HuH-7.5 (cell line): ENCODE measurements around the gene EPS15.
"Not testable (repeated sequence)": the region's sequence is repeated elsewhere in the genome, so short reads cannot be mapped to it uniquely, and the experiment has no call there.

Source experiments
- DNase-seq: peaks from one replicate; pipeline ENCODE4 v3.0.0; 2011; ENCODE audit warnings: low spot score

EPS15 gene

DNA sequence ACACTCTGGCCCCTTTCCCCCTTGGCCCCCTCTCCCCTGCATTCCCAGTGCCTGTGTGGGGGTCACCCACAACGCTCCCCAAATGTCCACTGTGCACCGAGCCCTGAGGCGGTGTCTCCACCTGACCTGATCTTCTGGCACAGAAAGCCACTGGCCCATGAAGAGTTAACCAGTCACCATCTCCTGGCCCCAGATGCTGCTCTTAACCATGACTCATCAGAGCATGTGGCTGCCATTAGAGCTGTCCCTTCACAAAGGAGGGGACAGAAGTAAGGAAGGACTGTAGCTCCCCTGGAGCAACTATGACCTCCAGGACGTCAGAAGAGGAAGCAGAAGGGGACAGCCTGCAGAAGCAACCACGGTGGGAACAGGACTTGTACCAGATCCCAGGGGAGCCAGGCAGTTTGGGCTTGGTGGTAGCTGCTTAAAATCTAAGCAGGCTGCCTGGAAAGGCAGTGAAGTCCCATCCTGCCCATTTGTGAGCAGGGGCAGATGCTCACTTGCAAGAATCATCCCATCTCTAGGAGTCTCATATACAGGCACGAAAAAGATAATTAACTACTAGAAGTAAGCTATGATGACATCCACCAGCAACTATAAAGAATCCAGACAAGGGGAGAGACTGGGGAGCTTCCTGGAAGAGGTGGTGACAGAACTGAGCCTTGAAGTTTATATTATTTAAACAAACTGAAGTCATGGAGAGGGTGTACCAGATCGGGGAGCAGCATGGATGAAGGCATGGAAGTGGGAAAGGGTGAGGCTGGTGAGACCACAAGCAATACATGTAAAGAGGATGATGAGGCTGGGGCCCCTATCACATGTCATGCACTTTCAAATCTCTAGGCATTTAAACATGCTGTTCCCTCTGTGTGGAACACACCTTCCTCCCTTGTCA is 187.6 kb downstream of the EPS15 start:
- DNase-seq, result peak; percentile 86

DNA sequence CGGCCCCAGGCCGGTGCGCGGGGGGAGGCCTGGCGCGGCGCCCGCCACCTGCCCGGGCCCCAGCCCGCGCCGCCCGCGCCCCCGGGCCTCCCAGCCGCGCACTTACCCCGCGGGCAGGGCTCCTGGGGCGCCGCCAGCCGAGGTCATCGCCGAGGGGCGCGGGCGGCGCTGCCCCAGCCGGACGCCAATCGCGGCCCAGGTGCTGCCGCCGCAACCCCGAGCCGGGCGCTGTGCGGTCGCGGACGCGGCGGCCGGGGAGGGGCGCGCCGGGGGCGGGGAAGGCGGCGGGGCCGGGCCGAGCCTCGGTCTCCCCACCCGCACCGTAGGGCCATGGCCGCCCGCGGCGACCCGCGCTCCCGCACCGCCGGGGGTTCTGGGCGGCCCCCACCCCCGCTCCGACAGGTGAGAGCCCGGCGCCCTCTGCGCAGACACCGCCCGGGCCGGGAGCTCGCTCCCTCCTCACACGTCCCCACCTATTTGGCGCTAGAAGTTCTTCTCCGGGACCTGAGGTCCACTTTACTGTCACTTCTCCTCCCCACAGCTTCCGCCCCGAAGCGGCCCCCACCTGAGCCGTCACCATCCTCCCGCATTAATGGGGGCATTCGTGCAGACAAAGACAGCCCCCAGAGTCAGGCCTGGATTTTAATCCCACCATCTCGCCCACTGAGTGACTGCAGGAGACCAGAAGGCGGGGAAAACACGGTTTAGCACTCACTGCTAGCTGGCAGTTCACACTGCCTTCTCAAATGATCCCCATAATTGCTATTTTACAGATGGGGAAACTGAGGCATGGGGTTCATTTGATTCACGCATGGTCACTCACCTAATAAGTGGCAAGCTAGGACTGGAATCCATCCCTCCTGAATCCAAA is 188.5 kb downstream of the EPS15 start, which contains the start of gene TTC39A:
Gene TTC39A (minus strand): TSS at position 232 of the 871 bp plus-strand sequence. CDS start 85 bp downstream, at position 147.
- DNase-seq, result peak; percentile 38

DNA sequence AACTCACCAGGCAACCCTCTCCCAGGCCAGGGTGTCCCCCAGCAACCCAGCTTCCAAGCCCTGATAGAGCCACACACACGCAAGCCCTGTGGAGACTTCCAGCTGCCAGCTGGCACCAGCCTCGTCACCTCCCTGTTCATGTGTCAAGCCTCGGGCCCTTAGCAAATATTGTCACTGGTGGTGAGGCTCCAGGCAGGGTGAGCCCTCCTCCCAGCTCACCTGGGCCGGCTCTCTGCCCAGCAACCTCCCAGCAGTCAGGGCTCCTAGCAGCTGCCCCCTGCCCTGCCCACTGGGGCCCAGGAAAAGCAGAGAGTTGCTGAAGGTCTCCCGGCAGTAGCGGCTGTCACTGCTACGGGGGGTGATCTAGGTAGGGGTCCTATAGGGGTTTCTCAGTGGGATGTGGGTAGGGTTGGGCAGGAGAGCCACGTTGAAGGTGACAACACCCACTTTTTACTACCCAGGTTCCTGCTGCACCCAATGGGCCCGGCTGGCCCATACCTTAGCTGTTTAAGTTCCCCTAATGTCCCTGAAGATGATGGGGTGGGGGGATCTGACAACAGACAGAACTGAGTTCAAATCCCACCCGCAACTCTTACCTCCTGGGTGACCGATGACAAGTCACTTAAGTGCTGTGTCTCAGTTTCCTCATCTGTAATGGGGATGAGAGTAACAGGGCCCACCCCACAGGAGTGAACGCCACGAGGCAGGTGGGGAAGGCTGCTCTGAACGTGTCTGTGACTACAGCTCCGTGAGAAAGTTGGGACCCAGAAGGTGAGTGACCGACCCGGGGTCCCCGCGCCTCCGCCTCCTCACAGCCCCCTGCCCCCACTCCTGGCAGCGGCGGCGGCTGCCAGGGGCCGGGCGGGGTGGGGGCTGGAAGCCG is 189.4 kb downstream of the EPS15 start:
- peak; percentile 59 for DNase-seq

DNA sequence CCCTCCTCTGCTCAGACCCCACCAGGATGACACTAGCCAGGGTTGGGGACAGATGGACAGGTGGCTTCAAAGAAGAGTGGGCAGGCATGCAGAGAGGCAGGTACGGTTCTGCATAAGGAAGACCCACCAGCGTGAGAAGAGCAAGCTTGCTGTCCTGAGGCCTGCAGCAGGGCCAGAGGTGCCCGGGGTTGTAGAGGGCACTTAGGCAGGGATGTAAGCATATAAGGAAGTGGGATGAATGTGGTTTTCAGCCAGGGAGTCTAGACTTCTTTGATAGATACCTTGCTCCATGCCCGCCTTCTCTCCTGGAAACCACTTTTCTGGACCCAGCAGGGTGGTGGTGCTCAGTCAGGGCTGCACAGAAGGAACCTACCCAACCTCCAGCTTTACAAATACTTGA is 190.1 kb downstream of the EPS15 start:
- DNase-seq, result no peak

DNA sequence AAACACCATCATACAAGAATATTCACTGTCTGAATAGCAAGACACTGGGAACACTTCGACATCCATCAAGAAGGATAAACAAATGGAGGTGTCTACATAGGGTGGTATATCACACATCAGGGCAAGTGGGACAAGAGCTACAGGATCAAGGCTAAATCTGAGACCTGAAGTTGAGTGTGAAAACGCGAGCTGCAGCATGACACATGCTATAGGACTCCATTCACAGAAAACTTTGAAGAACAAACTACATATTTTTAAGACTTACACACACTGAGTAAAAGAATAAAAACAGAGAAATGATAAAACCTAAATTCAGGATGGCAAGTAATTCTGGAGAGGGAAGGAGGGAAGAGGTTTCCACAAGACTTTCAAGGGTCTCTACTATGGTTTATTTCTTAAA is 190.8 kb downstream of the EPS15 start:
- no peak for DNase-seq

DNA sequence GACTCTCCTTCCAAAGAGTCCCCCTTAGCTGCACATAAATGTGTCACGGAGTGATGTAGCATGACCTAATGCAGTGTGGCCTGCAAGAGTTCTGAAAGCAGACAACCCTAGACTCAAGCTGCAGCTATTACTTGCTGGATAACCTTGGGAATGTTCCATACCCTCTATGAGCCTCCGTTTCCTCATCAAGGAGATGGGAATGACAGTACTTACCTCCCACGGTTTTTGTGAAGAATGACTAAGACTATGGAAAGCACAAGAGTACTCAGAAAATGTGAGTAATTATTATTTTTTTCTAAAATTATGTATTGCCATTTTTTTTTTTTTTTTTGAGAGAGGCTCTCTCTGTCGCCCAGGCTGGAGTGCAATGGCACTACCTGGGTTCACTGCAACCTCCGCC is 191.7 kb downstream of the EPS15 start:
- DNase-seq, result no peak

DNA sequence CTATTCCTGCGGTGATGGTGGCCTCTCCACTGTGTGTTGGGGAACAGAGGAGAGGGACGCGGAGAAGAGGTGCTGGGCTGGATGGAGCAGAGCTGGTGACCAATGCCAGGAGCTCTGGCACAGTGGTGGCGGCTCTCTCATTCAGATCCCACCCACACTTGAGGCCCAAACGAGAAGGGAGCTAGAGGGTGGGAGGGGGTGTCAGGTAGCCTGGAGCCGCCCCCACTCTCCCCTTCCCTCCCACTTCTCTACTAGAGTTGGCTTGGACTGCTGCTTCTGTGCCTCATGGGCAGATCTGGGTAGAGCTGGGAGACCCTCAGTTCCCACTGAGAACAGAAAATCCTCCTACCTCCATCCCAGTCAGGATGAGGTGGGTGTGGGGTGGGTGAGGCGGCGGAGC is 192.2 kb downstream of the EPS15 start:
- DNase-seq, result no peak

DNA sequence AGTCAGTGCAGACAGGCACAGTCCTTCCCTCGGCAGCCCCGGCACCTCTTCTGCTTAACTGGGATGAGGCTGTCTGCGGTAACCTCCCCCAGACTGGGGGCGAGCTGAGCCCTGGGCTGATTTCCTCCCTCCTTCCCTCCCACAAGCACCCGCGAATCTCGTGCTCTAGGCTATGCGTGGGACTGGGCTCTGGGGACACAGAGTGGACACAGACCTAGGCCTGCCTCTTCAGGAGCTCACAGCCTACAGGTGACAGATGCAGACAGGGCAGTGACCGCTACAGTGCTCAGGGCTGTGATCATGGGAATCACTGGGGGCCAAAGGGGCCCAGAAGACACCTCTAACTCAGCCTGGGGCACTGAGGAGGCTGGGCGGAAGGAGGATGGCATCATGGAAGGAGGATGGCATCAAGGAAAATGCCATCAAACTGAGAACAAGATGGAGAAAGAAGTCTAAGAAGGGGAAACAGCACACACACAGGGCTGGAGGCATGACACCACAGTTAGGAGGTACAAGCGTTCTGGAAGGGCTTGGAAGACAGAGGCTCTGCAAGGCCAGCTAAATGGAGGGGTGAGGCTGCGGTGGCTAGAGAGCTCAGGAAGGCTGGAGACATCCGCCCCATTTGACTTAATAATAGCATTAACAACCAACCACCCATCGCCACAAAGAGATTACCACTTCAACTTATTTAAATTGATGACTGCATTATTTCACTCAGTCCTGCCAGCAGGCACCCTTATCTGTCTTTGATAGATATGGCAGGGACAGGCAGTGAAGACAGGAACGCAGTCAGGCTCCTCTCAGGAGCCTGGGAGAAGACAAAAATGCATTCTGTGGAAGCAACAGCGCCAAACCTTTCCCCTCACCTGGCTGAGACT is 192.9 kb downstream of the EPS15 start:
- DNase-seq, result no peak

DNA sequence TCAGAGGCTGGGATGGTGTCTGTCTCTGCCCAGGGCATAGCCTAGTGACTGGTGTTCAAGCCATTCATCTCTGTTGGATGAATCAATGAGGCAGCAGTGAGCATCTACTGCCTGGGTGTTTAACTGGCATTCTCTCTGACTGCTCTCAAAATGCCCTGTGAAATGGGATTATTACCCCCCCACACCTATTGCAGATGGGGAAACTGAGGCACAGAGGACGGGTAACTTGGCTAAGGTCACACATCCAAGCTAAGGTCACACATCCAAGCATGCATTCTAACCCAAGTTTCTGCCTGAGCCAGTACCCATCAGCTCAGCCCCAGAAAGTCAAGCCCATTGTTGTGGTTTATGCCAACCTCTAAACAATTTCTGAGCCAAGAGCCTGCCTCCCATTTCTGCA is 193.7 kb downstream of the EPS15 start:
- DNase-seq, result no peak

DNA sequence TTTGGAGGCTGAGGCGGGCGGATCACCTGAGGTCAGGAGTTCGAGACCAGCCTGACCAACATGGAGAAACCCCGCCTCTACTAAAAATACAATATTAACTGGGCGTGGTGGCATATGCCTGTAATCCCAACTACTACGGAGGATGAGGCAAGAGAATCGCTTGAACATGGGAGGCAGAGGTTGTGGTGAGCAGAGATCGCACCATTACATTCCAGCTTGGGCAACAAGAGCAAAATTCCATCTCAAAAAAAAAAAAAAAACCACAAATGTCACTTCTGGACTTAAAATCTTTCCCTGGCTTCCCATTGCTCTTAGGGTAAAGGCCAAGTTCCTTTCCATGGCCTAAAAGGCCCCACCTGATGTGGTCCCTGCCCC is 194.1 kb downstream of the EPS15 start:
- DNase-seq, result not testable (repeated sequence)

DNA sequence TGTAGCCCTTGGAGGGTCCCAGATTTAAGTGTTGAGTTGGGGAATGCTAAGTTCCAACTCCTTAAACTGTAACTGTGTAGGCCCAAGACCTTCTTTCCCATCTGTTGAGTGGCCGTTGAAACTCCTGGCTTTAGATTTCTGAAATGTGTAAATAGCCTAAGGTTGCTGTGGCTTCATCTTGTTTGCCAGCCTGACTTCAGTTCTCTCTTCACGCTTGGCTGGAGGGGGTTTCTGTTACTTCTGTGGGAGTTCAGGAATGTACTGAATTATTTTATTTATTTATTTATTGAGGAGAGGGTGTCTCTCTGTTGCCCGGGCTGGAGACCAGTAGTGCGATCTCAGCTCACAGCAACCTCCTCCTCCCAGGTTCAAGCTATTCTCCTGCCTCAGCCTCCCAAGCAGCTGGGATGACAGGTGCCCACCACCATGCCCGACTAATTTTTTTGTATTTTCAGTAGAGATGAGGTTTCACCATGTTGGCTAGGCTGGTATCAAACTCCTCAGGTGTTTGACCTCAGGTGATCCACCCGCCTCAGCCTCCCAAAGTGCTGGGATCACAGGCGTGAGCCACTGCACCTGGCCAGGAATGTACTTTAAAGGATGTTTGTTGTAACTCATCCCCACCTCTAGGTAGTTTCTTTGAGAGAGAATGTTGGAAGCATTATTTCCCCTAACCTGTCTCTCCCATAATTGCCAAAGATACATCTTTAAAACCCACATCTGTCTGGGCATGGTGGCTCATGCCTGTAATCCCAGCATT is 194.6 kb downstream of the EPS15 start:
- no peak for DNase-seq

DNA sequence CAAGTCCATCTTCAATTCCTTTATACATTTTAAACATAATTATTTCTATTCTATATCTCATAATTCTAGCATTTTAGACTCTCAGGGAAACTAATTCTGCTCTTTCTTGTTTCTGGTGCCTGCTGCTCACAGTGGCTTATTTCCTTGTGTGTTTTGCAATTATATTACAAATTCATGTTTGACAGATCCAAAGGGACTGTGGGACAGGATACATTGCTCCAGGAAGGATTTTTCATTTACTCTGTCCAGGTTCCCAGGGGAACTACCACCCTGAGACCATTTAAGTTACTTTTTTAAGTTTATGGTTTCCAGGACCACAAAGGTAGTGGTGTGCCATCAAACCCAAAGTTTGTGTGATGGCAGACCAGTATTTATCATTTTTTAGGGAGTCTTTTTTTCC is 195.3 kb downstream of the EPS15 start:
- DNase-seq, result no peak

DNA sequence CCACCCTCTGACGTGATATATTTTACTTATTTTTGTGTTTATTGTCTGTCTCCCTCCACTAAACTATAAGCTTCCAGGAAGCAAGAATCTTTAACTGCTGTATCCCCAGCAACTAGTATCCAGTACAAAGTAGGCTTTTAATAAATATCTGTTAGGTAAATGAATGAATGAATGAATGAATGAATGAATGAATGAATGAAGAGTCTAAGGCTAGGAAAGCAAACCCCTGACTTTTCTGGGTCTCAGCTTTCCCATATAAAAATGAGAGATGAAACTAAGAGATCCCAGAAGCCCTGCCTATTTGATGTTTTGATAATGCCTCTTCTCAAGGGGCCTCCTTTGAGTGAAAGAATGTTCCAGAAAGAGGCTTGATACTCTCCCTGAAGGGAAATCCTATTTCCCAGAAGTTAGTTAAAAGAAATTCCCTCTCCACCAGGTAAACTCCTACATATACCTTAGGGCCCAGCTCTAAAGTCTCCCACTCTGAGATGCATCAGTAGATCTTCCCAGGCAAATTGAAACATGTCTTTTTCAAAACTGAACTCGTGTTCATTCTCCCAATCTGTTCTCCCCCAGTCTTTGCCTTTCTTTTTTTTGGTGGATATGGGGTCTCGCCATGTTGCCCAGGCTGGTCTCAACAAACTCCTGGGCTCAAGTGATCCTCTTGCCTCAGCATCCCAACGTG is 196.5 kb downstream of the EPS15 start:
- no peak for DNase-seq

DNA sequence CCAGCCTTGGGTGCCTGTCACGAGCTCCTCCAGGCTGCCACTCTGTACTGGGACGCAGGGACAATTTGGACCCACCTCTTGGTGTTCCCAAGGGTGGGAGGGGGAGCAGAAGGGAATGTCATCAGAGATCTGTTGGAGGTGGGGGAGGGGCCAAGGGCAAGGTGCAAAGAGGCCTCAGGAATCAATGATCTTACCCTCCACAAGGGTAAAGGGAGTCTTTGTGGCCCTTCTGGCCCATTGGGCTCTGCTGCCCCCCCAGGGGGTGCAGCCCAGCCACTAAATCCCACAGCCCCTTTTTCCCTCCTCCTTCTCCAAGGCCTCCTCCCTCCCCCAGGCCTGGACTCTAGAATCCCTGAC is 197.2 kb downstream of the EPS15 start:
- no peak for DNase-seq

DNA sequence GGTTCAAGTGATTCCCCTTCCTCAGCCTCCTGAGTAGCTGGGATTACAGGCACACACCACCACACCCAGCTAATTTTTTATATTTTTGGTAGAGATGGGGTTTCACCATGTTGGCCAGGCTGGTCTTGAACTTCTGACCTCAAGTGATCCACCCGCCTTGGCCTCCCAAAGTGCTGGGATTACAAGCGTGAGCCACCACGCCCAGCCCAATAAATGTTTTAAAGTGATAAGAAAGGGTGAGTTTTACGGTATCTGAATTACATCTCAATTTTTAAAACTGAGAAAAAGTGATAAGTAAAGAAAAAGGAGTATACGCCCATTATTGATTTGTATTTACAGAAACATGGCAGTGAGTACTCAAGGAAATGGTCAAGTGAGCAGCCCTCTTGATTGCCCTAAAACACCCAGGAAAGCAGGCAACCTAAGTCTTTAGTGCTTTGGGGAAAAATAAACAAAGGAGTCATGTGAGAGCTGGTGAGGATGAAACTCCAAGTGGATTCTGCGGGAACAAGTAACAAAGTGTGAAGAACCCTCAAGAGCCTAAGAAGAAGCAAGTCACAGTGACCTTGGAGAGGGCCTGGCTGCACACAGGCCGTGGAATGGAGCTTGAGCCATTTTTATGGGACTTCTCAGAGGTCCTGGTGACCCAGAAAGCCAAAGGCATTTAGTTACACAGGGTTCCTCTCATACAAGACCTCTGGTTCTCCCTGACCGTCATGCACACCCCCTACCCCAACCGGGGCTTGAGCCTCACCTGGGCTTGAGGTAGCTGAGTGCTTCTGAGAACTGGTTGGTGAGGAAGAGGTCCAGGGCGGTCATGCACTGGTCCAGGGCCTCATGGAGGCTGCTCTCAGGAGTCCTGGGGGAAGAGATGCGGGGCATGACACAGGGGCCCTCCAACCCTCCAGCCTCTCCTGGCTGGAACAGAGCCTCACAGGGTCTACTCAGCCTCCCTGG is 197.8 kb downstream of the EPS15 start:
- no peak for DNase-seq

DNA sequence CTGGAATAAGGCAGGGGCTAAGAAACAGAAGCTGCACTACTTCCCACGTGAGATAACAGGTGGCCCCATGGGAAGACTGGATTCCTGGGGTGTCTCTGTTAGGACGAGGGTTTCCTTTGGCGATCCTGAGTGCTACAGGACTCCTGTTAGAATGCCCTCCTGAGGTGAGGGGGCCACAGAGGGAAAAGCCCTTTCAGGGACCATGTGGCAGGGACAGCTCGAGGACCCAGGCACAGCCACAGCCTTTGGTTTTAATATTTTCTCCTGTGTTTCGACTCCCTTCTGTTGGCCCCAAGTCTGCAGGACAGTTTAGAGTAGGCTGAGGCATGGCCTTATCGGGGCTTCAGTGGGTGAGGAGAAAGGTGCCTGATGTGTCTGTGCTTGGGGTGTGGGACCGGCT is 201.3 kb downstream of the EPS15 start:
- no peak for DNase-seq

DNA sequence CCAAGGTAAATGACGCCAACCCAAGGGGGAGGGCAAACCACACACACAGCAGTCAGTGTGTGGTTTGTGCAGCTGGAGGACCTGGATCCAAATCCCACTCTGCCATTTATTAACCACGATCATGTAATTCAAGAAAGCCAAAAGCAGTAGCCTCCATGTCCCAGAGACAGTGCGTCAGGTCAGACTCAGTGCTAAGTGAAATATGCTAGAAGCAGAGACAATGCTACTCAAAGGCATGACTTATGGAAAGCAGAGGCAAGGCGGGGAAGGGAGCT is 202.3 kb downstream of the EPS15 start:
- DNase-seq, result no peak

DNA sequence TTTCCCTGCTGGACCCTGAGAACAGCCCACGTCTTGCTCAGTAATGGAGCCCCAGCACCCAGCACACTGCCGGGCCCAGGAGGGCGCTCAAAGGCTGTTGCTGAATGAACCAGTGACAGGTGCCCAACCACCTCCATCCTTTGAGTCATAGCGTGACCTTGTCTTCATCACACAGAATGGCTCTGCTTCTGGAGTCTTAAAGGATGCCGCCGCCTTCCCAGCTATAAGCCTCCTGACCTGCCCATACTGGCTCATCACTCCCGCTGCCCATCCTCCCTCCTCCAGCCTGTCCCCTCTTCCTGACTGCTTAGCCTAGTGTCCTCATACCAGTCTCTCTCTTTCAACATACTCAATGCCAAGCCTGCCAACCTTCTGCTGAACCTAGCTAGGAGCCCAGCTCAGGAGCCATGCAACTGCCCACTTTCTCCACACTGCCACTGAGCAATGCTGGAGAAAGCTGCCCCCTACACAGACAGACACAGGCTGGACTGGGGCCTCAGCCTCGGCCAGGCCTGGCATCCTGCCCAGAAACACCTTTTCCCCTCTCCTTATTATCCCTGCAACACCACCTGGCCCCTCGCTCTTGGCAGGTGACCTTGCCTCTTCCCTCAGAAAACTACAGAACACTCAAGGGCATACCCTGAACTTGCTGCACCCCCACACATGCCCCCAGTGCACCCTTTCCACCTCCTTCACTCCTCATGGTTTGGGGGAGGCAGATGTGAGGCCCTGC is 202.8 kb downstream of the EPS15 start:
- DNase-seq, result no peak
